Adrenal gland (tissue), 19 donors: ENCODE data around the gene SLC25A42. TPM values are rescaled to one million over a fixed set of nuclear protein-coding genes. Genes with fewer than 3 reads are reported as not detected.
"Not testable (repeated sequence)": the region's sequence is repeated elsewhere in the genome, so short reads cannot be mapped to it uniquely, and the experiment has no call there.

ENCODE experiments used
- DNase-seq, 7 donors: peaks; one replicate each; pipeline ENCODE4 v3.0.0-alpha.2; 2019 to 2020
- H3K27ac ChIP-seq, 5 donors: fragments of 200-600 bp; sonication (generic) in 4 of 5; 1 replicate in 3 of 5; 2 replicates in 2 of 5; pipeline versions ENCODE4 v1.5.1 to v1.8.0; 2016 to 2020; ENCODE audit warnings: mild to moderate bottlenecking in 1 of 5
- H3K27me3 ChIP-seq: fragments of 200-600 bp; 2 replicates; pipeline ENCODE4 v1.8.0; 2021
- H3K36me3 ChIP-seq, 2 donors: fragments of 200-600 bp; replicated peaks in 1 of 2; 1 replicate in 1 of 2; 2 replicates in 1 of 2; pipeline versions ENCODE4 v1.5.1 to v1.8.0; 2018 to 2022
- H3K4me1 ChIP-seq, 2 donors: fragments of 200-600 bp; replicated peaks in 1 of 2; 1 replicate in 1 of 2; 2 replicates in 1 of 2; pipeline versions ENCODE4 v1.5.1 to v1.8.0; 2018 to 2021
- H3K4me3 ChIP-seq, 4 donors: fragments of 200-600 bp; sonication (generic) in 3 of 4; one replicate each; pipeline ENCODE4 v1.5.1; 2016 to 2018
- H3K9me3 ChIP-seq, 3 donors: fragments of 200-600 bp; sonication (generic) in 1 of 3; replicated peaks in 1 of 3; 1 replicate in 2 of 3; 2 replicates in 1 of 3; pipeline versions ENCODE4 v1.5.1 to v1.8.0; 2016 to 2021
- CTCF ChIP-seq, 6 experiments: fragments of 450-650 bp in 4 of 6; fragments of 200-600 bp in 2 of 6; sonication (generic) in 1 of 6; IDR thresholded peaks; 1 replicate in 5 of 6; 2 replicates in 1 of 6; pipeline versions ENCODE4 v1.5.1 to v1.8.0; 2016 to 2021; ENCODE audit warnings: antibody characterized with exemption in 6 of 6, mild to moderate bottlenecking in 2 of 6, moderate library complexity in 1 of 6
- POLR2A ChIP-seq, 2 donors: fragments of 450-650 bp; IDR thresholded peaks; one replicate each; pipeline ENCODE4 v1.6.1; 2017; ENCODE audit warnings: antibody characterized with exemption in 2 of 2, mild to moderate bottlenecking in 2 of 2, moderate library complexity in 1 of 2
- WGBS, 4 donors: extraction: QIAGEN DNeasy Blood & Tissue Kit in 2 of 4; methylation state at CpG; one replicate each; pipeline versions ENCODE4 v1.1.5 to v1.1.7; 2013 to 2017; 5-methylcytosine and 5-hydroxymethylcytosine counted together
- intact Hi-C, 2 donors: fragments of 100-400 bp; cut with DNase I; formaldehyde crosslinking; loops; one replicate each; pipeline versions ENCODE4 v1.14.1 to v1.15.0; 2022 to 2023
- long read RNA-seq, 10 donors: library from polyadenylated mRNA in 3 of 10; unstranded in 2 of 10; stranded (forward) in 1 of 10; transcript quantifications; one replicate each; pipeline ENCODE4 v2.0.0 and lab custom pipeline, GENCODE V29; 2021 to 2026
- polyA plus RNA-seq, 3 donors: library from polyadenylated mRNA; stranded (reverse); fragments of 200-250 nt in 2 of 3; fragments of 350-450 nt in 1 of 3; fragmentation: Illumina TruSeq in 1 of 3; extraction: RNeasy Lipid Tissue Mini Kit (QIAGEN cat#74804) in 1 of 3; gene quantifications; one replicate each; pipeline ENCODE4 v1.2.3, GENCODE V29; 2013 to 2014
- total RNA-seq, 9 donors: library from RNA; depleted of rRNA in 4 of 9; stranded (reverse); fragments of >200 nt in 4 of 9; fragments of 120-200 nt in 1 of 9; fragmentation: NEBNext Ultra II Directional in 1 of 9; extraction: Animal tissue kit (Norgen Biotek cat#: 25700) in 1 of 9; gene quantifications; one replicate each; pipeline versions ENCODE4 v1.1.0 to v1.2.4, GENCODE V29; 2013 to 2023
- donor health status: healthy with polysubstance abuse.
- donor health status: Bipolar disorder and iron deficiency.
- donor health status: DM: yes; HTN: yes; CAD: no.
- donor health status: DM: no; HTN: no; CAD: no.
- donor health status: DM: no; HTN: no; CAD: no.
- donor health status: DM: yes; HTN: yes; CAD: no.

The SLC25A42 gene
- 10 to 100 TPM in 7 of 9 donors, 1 to 10 TPM in 2; 5.7 to 14.3 (median 12.6) TPM for total RNA-seq
- 10 to 100 TPM in 1 of 3 donors, 1 to 10 TPM in 2; 6.2 to 11.9 (median 10.0) TPM for polyA plus RNA-seq
- long read RNA-seq, donor 1, partial matches to known transcripts, result 31 of 47 reads
- long read RNA-seq, donor 1, other reads (novel, unspliced or antisense), result 15 of 47 reads
- long read RNA-seq, donor 2, partial matches to known transcripts, result 34 of 34 reads
- long read RNA-seq, donor 2, other reads (novel, unspliced or antisense), result 0 of 34 reads
- long read RNA-seq, donor 3, result 0 reads
- long read RNA-seq, donor 4, result 0 reads
- long read RNA-seq, donor 5, transcript SLC25A42-201 (8 exons, 3,120 nt), result major isoform, 24 of 58 reads
- long read RNA-seq, donor 5, transcript SLC25A42-203 (3 exons, 753 nt), result minor isoform, 11 of 58 reads
- long read RNA-seq, donor 5, partial matches to known transcripts, result 10 of 58 reads
- long read RNA-seq, donor 5, other reads (novel, unspliced or antisense), result 13 of 58 reads
- long read RNA-seq, donor 6, partial matches to known transcripts, result 0 of 6 reads
- long read RNA-seq, donor 6, other reads (novel, unspliced or antisense), result 5 of 6 reads
- long read RNA-seq, donor 7, partial matches to known transcripts, result 8 of 14 reads
- long read RNA-seq, donor 7, other reads (novel, unspliced or antisense), result 6 of 14 reads
- long read RNA-seq, donor 8, partial matches to known transcripts, result 35 of 35 reads
- long read RNA-seq, donor 8, other reads (novel, unspliced or antisense), result 0 of 35 reads
- long read RNA-seq, donor 9, result 0 reads
- long read RNA-seq, donor 10, result 0 reads

- 3 to 7% (median 4%) methylated on average over 23 to 77 of the region's 77 CpGs for WGBS, 4 donors
- Histone ChIP-seq H3K27me3 (no peaks in the 10 kb centered on the region), H3K4me3 (peak within 1 kb of the TSS in 3 of 4 donors; percentile 53 to 86 (median 62)), H3K4me1 (peaks cover 22 to 36% of the 10 kb centered on the region in 2 donors), H3K36me3 (no peaks in the 10 kb centered on the region), H3K27ac (peak within 1 kb of the TSS in 4 of 5 donors; percentile 30 to 82 (median 64)), H3K9me3 (no peaks in the 10 kb centered on the region)
- TF ChIP-seq POLR2A (IDR thresholded peaks at IDR 0.05) (peak in 1 of 2 donors; percentile 34), CTCF (IDR thresholded peaks at IDR 0.05) (no peak)
- DNase-seq, result peak; percentile 99 to 100 (median 100)
- intact Hi-C loops, result no loop called here
Measured at GRCh38 chr19:19063183-19064097, at the start of gene SLC25A42. Gene SLC25A42, plus strand, starts transcription at chr19:19063994. Its CDS starts 32,131 bp downstream, at chr19:19096125.

- 49 to 60% (median 52%) methylated on average over 3 of the region's 3 CpGs for WGBS, 4 donors
- Histone ChIP-seq H3K27ac (no peak overlapping the region), H3K4me1 (peaks cover 0 to 4% of the 10 kb centered on the region in 2 donors), H3K27me3 (no peaks in the 10 kb centered on the region), H3K9me3 (no peaks in the 10 kb centered on the region), H3K4me3 (no peak overlapping the region), H3K36me3 (peaks cover 0 to 71% of the 10 kb centered on the region in 2 donors)
- intact Hi-C loops, result no loop called here
- TF ChIP-seq CTCF (IDR thresholded peaks at IDR 0.05) (no peak), POLR2A (IDR thresholded peaks at IDR 0.05) (no peak)
- no peak for DNase-seq
Measured at GRCh38 chr19:19021115-19021514, 42.7 kb upstream of the SLC25A42 start.

GRCh38 chr19:19022380-19022961, 41.3 kb upstream of the SLC25A42 start:
- Histone ChIP-seq H3K9me3 (no peaks in the 10 kb centered on the region), H3K27me3 (no peaks in the 10 kb centered on the region), H3K36me3 (peaks cover 0 to 71% of the 10 kb centered on the region in 2 donors), H3K4me1 (peaks cover 0 to 4% of the 10 kb centered on the region in 2 donors), H3K27ac (no peak overlapping the region), H3K4me3 (no peak overlapping the region)
- DNase-seq, result no peak
- TF ChIP-seq POLR2A (IDR thresholded peaks at IDR 0.05), result no peak
- no peak for TF ChIP-seq CTCF (IDR thresholded peaks at IDR 0.05)
- intact Hi-C loops, result no loop called here
- 78 to 90% (median 86%) methylated on average over 4 of the region's 4 CpGs for WGBS, 4 donors

GRCh38 chr19:19023376-19023775, 40.4 kb upstream of the SLC25A42 start:
- intact Hi-C loops, H3K9me3 ChIP-seq, H3K27me3 ChIP-seq, H3K4me1 ChIP-seq, H3K4me3 ChIP-seq, DNase-seq, H3K27ac ChIP-seq: not testable (repeated sequence)
- H3K36me3 ChIP-seq, result peaks cover 0 to 71% of the 10 kb centered on the region in 2 donors
- WGBS, 4 donors, result 100% methylated on average over 1 of the region's 1 CpG; no CpG with 5 or more reads in 1 of the 4 donors
